Measurements from ENCODE around the gene NUAK2. TPM values are rescaled to one million over a fixed set of nuclear protein-coding genes. Genes with fewer than 3 reads are reported as not detected.

NUAK2 gene
- total RNA-seq, 1 experiment from 2014 or later: 0.45 TPM

- intact Hi-C loops (cut with micrococcal nuclease; ENCODE audit: unreplicated experiment): no loop called here
- no peak overlapping the region for H3K27ac ChIP-seq (ENCODE audit: low read depth, low read length, poor library complexity, severe bottlenecking)
- no peaks in the 10 kb centered on the region for H3K9me3 ChIP-seq (ENCODE audit: low read depth, low read length, poor library complexity, severe bottlenecking)
- H3K4me1 ChIP-seq (ENCODE audit: insufficient read depth, low read length, poor library complexity, severe bottlenecking): no peaks in the 10 kb centered on the region
- peaks cover 9% of the 10 kb centered on the region for H3K27me3 ChIP-seq (replicated peaks; ENCODE audit: insufficient read depth, low read depth, low read length, poor library complexity)
- POLR2A ChIA-PET (ENCODE audit: low non-redundant PET): no interaction called here
- DNase-seq (ENCODE audit: low spot score): no peak
- H3K4me3 ChIP-seq (ENCODE audit: low read depth, low read length, poor library complexity, severe bottlenecking): no peak overlapping the region
- H3K36me3 ChIP-seq (ENCODE audit: insufficient read depth, low read length, poor library complexity, severe bottlenecking): no peaks in the 10 kb centered on the region
- CTCF ChIA-PET: interaction anchor here (0.6 to 7.1 kb wide), 2 partner anchors 53 to 98 kb away, joined by 3 to 165 read pairs; no protein-coding TSS in a partner anchor
- BruUV-seq (replicated peaks): no TSS peak
- TF ChIP-seq EZH2 (IDR thresholded peaks at IDR 0.05; ENCODE audit: borderline replicate concordance, low read depth, low read length, poor library complexity, severe bottlenecking): no peak
- TF ChIP-seq, protein P1, sequence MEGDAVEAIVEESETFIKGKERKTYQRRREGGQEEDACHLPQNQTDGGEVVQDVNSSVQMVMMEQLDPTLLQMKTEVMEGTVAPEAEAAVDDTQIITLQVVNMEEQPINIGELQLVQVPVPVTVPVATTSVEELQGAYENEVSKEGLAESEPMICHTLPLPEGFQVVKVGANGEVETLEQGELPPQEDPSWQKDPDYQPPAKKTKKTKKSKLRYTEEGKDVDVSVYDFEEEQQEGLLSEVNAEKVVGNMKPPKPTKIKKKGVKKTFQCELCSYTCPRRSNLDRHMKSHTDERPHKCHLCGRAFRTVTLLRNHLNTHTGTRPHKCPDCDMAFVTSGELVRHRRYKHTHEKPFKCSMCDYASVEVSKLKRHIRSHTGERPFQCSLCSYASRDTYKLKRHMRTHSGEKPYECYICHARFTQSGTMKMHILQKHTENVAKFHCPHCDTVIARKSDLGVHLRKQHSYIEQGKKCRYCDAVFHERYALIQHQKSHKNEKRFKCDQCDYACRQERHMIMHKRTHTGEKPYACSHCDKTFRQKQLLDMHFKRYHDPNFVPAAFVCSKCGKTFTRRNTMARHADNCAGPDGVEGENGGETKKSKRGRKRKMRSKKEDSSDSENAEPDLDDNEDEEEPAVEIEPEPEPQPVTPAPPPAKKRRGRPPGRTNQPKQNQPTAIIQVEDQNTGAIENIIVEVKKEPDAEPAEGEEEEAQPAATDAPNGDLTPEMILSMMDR (conservative IDR thresholded peaks at IDR 0.05; ENCODE audit: low read depth, low read length): no peak
These were observed 5.4 kb upstream of the NUAK2 start for GRCh38 chr1:205326812-205327466.

DNA sequence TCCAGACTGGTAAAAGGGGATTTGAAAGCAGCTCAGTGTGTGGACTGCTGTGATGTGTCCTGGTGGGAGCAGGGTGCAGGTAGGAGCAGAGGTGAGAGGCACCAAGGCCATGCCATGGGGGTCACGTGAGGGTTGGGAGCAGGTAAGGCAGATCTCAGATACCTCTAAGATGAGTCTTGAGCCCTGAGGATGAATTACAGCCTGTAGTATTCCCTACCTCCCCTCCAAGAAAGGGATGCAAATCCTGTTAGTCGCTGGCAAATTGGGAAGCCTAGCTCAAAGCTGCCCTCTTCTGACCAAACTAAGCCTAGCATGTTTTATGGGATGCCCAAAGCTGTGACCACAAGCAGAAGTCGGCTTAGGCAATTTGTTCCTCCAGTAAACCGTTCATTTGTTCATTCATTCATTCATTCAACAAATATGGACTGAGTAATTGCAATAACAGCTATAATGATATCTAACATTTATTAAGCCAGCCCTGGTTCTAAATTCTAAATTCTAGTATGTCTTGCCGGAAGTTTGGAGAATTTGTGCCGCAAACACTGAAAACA is 3.9 kb upstream of the NUAK2 start:
- Histone ChIP-seq H3K27me3 (replicated peaks; ENCODE audit: insufficient read depth, low read depth, low read length, poor library complexity) (peaks cover 9% of the 10 kb centered on the region), H3K36me3 (ENCODE audit: insufficient read depth, low read length, poor library complexity, severe bottlenecking) (no peaks in the 10 kb centered on the region), H3K4me1 (ENCODE audit: insufficient read depth, low read length, poor library complexity, severe bottlenecking) (no peaks in the 10 kb centered on the region), H3K27ac (ENCODE audit: low read depth, low read length, poor library complexity, severe bottlenecking) (no peak overlapping the region), H3K9me3 (ENCODE audit: low read depth, low read length, poor library complexity, severe bottlenecking) (no peaks in the 10 kb centered on the region), H3K4me3 (ENCODE audit: low read depth, low read length, poor library complexity, severe bottlenecking) (no peak overlapping the region)
- TF ChIP-seq EZH2 (IDR thresholded peaks at IDR 0.05; ENCODE audit: borderline replicate concordance, low read depth, low read length, poor library complexity, severe bottlenecking): no peak
- TF ChIP-seq, protein P1 (conservative IDR thresholded peaks at IDR 0.05; ENCODE audit: low read depth, low read length): peak; percentile 70
- BruUV-seq (replicated peaks): no TSS peak
- intact Hi-C loops (cut with micrococcal nuclease; ENCODE audit: unreplicated experiment): loop anchor here (1.0 kb wide), 2 partner anchors 52 to 336 kb away; no protein-coding TSS in a partner anchor
- POLR2A ChIA-PET (ENCODE audit: low non-redundant PET): interaction anchor here (0.6 kb wide), 1 partner anchor 27 kb away, joined by 3 read pairs; no protein-coding TSS in a partner anchor
- CTCF ChIA-PET: interaction anchor here (0.8 to 7.1 kb wide), 8 partner anchors 11 to 160 kb away, joined by 3 to 165 read pairs (median 4); no protein-coding TSS in a partner anchor
- peak; percentile 72 for DNase-seq (ENCODE audit: low spot score)

DNA sequence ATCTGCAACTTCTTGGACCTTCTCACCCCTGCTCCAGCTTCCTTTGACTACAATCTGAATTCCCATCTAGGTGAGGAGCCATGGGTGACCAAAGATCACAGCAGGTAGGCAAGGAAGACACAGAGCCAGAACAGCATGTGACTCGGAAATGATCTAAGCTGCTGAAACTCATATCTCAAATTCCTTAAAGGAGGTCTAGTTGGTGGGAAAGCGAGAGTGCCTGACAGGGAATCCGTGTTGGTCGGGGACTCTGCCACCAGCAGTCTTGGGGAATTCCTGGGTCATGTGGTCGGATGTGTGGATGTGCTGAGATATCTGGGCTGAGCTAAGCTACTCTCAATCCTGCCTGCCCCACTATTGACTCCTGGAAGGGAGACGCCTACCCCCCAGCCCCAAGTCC is 3.2 kb upstream of the NUAK2 start:
- Histone ChIP-seq H3K4me3 (ENCODE audit: low read depth, low read length, poor library complexity, severe bottlenecking) (no peak overlapping the region), H3K27me3 (replicated peaks; ENCODE audit: insufficient read depth, low read depth, low read length, poor library complexity) (peaks cover 9% of the 10 kb centered on the region), H3K27ac (ENCODE audit: low read depth, low read length, poor library complexity, severe bottlenecking) (no peak overlapping the region), H3K4me1 (ENCODE audit: insufficient read depth, low read length, poor library complexity, severe bottlenecking) (no peaks in the 10 kb centered on the region), H3K9me3 (ENCODE audit: low read depth, low read length, poor library complexity, severe bottlenecking) (no peaks in the 10 kb centered on the region), H3K36me3 (ENCODE audit: insufficient read depth, low read length, poor library complexity, severe bottlenecking) (no peaks in the 10 kb centered on the region)
- intact Hi-C loops (cut with micrococcal nuclease; ENCODE audit: unreplicated experiment): loop anchor here (1.0 kb wide), 2 partner anchors 51 to 335 kb away; no protein-coding TSS in a partner anchor
- BruUV-seq (replicated peaks): no TSS peak
- ChIA-PET CTCF (interaction anchor here (0.6 to 7.1 kb wide), 8 partner anchors 12 to 161 kb away, joined by 3 to 165 read pairs (median 4); no protein-coding TSS in a partner anchor), POLR2A (ENCODE audit: low non-redundant PET) (no interaction called here)
- TF ChIP-seq, protein P1 (conservative IDR thresholded peaks at IDR 0.05; ENCODE audit: low read depth, low read length): no peak
- TF ChIP-seq EZH2 (IDR thresholded peaks at IDR 0.05; ENCODE audit: borderline replicate concordance, low read depth, low read length, poor library complexity, severe bottlenecking): no peak
- DNase-seq (ENCODE audit: low spot score): no peak

Data from A673 (cell line).